SK-MEL-5 (cell line): ENCODE results near the gene HSPA2. TPM values are rescaled to one million over a fixed set of nuclear protein-coding genes. Genes with fewer than 3 reads are reported as not detected.

Experiments used
- DNase-seq: peaks from one replicate; pipeline ENCODE4 v3.0.0-alpha.2; 2016; ENCODE audit warnings: low read depth, low spot score
- in situ Hi-C: cut with HindIII; loops from 2 replicates; pipeline ENCODE4 v1.10.0; 2016; ENCODE audit warnings: low sequenced_read_pairs, high pct_unique_total_duplicates, low pct_unique_long_range_greater_than_20kb
- small RNA-seq, 2 experiments: library from RNA; depleted of rRNA; stranded (forward); fragments of <200 nt; gene quantifications; one replicate each; pipeline ENCODE3, GENCODE V24; 2014
- total RNA-seq: library from RNA; depleted of rRNA; stranded (reverse); fragments of >200 nt; shearing (Covaris generic); gene quantifications from 2 replicates; pipeline ENCODE4 v1.2.3, GENCODE V29; 2014; rRNA removed

Gene HSPA2
- total RNA-seq, 1 experiment from 2014 or later, result 20.8 TPM

- in situ Hi-C loops, result no loop called here
- DNase-seq, result no peak
These were observed 40.8 kb downstream of the HSPA2 start for GRCh38 chr14:64581363-64581762.

- no peak for DNase-seq
- in situ Hi-C loops, result no loop called here
These were observed 41.3 kb downstream of the HSPA2 start for GRCh38 chr14:64581817-64582216.

DNA sequence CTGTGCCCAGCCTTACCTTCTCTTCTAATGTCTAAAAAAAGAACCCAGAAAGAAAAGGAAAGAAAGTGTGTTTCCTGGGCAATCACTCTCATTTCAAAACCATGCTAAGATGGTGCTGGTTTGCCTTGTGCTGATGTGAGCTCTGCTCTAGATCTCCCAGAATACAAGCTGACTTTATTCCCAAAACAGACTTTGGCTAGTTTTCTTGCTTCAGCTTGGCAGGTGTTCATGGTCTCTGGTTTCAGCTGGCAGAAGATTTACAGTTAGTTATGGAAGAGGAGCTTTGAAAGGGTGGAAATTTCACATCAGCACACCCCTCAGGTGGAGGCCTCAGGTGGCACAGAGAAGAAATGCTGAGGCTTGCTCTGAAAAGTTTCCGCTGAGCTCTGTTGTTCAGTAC is 43.6 kb downstream of the HSPA2 start:
- in situ Hi-C loops, result no loop called here
- DNase-seq, result no peak

GRCh38 chr14:64591809-64592208 is 51.3 kb downstream of the HSPA2 start:
- DNase-seq, result no peak
- in situ Hi-C loops, result no loop called here

Small RNAs within 50 kb of the gene (small RNA-seq; reads per million reads assigned to genes)
- gene AL049869.4, result 0 reads per million in 2 experiments

Other genes starting within 250 kb of the HSPA2 start
- 0.03 and 0.11 TPM in 2 replicates for gene ESR2, start 246.4 kb upstream of the HSPA2 start, total RNA-seq
- 32.6 and 37.9 TPM in 2 replicates for gene MTHFD1, start 152.4 kb upstream of the HSPA2 start, total RNA-seq
- 0.13 and 0.16 TPM in 2 replicates for gene AKAP5, start 75.2 kb upstream of the HSPA2 start, total RNA-seq
- gene ZBTB25, start 36.9 kb upstream of the HSPA2 start, total RNA-seq, result 7.7 and 10.0 TPM in 2 replicates
- 28.1 and 34.7 TPM in 2 replicates for gene ZBTB1, start 36.0 kb upstream of the HSPA2 start, total RNA-seq
- gene PPP1R36, start 9.2 kb downstream of the HSPA2 start, total RNA-seq, result not detected in 2 replicates
- 28.4 and 31.2 TPM in 2 replicates for gene PLEKHG3, start 163.7 kb downstream of the HSPA2 start, total RNA-seq